SK-MEL-5 (cell line): Measurements from ENCODE around the gene SERAC1. TPM values are rescaled to one million over a fixed set of nuclear protein-coding genes. Genes with fewer than 3 reads are reported as not detected.
"Not testable (repeated sequence)": the region's sequence is repeated elsewhere in the genome, so short reads cannot be mapped to it uniquely, and the experiment has no call there.

ENCODE experiments used
- DNase-seq: peaks from one replicate; pipeline ENCODE4 v3.0.0-alpha.2; 2016; ENCODE audit warnings: low read depth, low spot score
- in situ Hi-C: cut with HindIII; loops from 2 replicates; pipeline ENCODE4 v1.10.0; 2016; ENCODE audit warnings: low sequenced_read_pairs, high pct_unique_total_duplicates, low pct_unique_long_range_greater_than_20kb
- total RNA-seq: library from RNA; depleted of rRNA; stranded (reverse); fragments of >200 nt; shearing (Covaris generic); gene quantifications from 2 replicates; pipeline ENCODE4 v1.2.3, GENCODE V29; 2014

Gene SERAC1
- total RNA-seq, 1 experiment from 2014 or later = 6.6 TPM

- not testable (repeated sequence) for DNase-seq
These were observed 15.3 kb upstream of the SERAC1 start for GRCh38 chr6:158183174-158183972.

GRCh38 chr6:158177712-158178111 is 9.7 kb upstream of the SERAC1 start:
- DNase-seq, in situ Hi-C loops: not testable (repeated sequence)

More at GRCh38 chr6:158183174-158183972, 15.3 kb upstream of the SERAC1 start:
- in situ Hi-C loops = not testable (repeated sequence)

- in situ Hi-C loops = no loop called here
- no peak for DNase-seq
These were observed 7.0 kb upstream of the SERAC1 start for GRCh38 chr6:158175111-158175510.

DNA sequence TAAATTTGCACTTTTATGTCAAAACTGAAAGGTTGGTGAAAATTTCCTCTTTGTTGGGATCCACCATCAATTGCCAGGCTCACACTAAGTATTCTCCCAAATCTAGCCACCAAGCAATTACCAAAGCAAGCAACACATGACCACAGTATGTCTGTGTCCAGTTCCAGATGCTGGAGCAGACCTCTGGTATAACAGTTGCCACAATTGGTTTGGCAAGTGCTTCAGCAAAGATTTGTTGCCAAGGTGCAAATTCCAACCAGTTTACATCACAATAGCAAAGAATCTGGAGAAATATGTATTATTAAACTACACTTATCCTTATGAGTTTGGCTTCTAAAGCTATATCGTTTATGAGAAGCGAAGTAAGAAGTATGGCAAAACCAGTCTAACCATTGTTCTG is 6.5 kb upstream of the SERAC1 start:
- in situ Hi-C loops = no loop called here
- DNase-seq = no peak

- in situ Hi-C loops = no loop called here
- no peak for DNase-seq
These were observed 6.0 kb upstream of the SERAC1 start for GRCh38 chr6:158174024-158174423.

- in situ Hi-C loops = no loop called here
- no peak for DNase-seq
These were observed 3.9 kb upstream of the SERAC1 start for GRCh38 chr6:158172001-158172400.

DNA sequence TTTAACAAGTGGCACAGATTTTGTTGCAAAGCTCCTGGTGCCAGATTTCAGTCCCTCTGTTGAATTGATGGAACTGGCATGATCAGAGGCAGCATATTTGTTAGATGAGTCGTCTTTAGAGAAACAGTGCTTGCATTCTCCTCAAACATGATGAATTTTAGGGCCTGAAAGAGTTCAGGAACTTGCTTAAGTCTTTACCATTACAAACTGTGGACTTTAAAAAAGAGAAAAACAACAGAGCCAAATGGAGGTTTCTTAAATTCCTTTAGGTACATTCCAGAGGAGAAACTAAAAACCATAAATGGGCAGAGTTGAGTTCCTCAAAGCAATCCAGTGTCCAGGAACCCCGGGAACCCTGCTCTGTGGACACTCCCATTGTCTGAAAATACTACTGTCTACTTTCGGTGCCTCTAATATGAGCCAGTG is 2.6 kb upstream of the SERAC1 start:
- peak; percentile 67 for DNase-seq
- in situ Hi-C loops = no loop called here

GRCh38 chr6:158169634-158170033 is 1.6 kb upstream of the SERAC1 start:
- DNase-seq, in situ Hi-C loops: not testable (repeated sequence)

- in situ Hi-C loops = no loop called here
- DNase-seq = no peak
These were observed 2.1 kb downstream of the SERAC1 start for GRCh38 chr6:158165919-158166416.

DNA sequence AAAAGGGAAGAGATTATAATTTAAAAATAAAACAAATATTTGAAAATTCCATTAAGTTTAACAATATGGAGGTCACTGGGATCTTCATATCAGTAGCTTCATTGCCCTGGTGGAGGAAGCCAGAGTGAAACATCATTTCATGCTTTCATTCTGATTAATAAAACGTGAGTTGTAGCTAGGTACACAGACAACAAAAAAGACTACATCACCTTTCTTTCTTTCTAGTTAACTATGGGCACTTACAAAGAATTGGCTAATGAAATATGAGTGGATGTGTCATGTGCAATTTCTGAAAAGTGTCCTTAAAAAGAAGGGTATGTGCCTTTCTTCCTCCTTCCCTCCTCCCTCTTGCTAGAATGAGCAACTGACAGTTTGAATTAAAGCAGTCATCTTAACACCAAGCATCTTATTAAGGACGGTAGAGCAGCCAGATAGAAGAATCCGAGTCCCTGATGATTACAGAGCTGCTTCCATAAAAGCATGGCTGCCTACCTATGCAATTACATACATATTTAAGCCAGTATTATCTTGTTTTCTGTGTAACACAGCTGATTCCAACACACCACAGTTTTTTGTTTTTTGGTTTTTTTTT is 3.4 kb downstream of the SERAC1 start:
- in situ Hi-C loops = no loop called here

DNA sequence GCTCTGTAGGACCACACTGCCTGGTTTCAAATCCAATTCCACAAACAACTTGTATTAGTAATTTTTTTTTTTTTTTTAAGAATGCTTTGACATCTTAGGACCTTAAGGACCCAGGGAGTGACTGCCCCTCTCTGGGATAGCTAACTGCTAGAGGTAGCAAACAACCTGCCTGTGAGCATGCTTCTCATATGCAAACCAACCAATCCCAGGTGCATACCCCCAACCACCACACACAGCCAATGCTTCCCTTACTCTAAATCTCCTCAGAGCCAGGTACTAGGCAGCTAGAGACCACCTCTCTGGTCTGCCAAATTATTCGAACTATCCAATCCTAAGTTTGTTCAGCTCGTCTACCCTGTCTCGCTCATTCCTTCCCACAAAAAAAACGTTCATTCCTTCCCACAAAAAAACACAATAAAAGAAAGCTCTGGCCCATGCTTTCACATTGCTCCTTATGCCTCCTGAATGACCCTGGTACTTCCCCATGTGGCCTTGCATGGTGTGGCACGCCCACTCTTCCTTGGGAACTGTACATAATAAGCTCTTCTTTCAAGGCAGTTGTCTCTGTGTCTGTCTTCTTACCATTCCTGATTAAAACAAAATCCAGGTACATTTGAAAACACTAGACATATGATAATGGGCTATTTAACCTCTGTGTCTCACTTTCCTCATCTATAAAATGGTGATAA is 6.4 kb downstream of the SERAC1 start:
- DNase-seq = peak; percentile 10
- in situ Hi-C loops = no loop called here

More for the DNA sequence above, 3.4 kb downstream of the SERAC1 start:
- no peak for DNase-seq

DNA sequence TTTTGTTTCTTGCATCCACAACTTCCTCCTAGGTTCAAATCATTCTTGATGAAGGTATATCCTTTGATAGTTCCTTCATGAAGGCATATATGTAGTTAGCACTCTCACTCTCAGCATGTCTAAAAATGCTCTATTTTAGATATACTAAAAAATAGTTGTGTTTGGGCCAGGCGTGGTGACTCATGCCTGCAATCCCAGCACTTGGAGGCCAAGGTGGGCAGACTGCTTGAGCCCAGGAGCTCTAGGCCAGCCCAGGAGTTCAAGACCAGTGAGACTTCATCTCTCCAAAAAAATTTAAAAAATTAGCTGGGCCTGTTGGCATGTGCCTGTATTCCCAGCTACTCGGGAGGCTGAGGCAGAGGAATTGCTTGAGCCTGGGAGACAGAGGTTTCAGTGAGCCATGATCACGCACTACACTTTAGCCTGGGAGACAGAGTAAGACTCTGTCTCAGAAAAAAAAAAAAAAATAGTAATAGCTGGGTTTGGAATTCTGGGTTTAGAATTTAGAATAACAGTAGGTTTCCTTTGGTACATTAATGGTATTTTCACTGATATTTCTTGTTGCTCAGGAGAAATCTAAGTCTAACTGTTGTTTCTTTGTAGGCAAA is 7.0 kb downstream of the SERAC1 start:
- in situ Hi-C loops = no loop called here
- no peak for DNase-seq

DNA sequence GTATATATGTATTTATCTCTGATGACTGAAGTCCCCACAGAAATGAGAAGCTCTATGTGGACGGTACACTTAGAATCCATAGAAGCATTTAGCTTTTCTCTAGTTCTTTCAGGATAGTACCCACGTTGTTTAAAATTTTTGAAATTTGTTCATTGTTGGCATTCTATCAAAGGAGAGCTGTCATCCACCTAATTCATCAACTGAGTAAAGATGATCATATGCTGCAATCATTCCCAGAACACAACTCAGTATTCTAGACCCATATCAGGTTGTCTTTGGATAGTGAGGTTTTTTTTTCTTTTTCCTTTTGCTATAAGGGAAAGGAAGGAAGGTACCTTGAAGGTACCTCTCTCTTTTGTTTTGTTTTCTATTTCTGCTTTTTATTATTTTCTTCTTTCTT is 9.3 kb downstream of the SERAC1 start:
- in situ Hi-C loops = no loop called here
- peak; percentile 44 for DNase-seq

DNA sequence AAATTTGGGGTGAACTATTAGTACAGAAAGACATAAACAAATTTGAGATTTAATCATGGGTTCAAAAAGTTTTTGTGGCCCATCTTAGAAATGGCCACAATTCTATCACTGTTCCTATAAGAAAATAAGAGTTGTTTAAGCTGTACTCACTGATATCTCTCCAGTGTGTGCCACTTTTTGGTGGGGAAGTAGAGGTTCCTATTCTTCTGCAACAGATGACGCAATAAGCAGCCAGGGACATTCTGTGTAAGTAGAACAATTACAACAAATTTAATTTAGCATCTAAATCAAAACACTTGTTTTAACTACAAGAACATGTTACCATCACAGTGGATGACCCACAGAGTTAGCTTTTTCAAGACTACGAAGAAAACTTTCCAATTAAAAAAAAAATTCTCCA is 9.9 kb downstream of the SERAC1 start:
- in situ Hi-C loops = no loop called here
- no peak for DNase-seq

GRCh38 chr6:158157064-158157764 is 10.8 kb downstream of the SERAC1 start:
- no peak for DNase-seq
- in situ Hi-C loops = no loop called here

DNA sequence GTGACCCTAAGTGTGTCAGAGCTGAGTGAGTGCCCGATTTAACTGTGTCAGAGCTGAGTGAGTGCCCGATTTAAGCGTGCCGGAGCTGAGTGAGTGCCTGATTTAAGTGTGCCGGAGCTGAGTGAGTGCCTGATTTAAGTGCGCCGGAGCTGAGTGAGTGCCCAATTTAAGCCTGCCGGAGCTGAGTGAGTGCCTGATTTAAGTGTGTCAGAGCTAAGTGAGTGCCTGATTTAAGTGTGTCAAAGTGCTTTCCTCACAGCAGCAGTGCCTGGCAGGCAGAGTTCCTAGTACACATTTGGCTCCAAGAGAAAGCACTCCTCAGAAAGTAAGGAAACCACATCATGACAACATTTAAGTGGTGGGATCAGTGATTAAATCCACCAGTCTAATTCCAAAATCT is 13.2 kb downstream of the SERAC1 start:
- no peak for DNase-seq
- in situ Hi-C loops = no loop called here

GRCh38 chr6:158153576-158153975 is 14.5 kb downstream of the SERAC1 start:
- in situ Hi-C loops = no loop called here
- no peak for DNase-seq
